Superior temporal gyrus (tissue), 1 donor: Measurements from ENCODE around the gene BACH1.
"Not testable (repeated sequence)": the region's sequence is repeated elsewhere in the genome, so short reads cannot be mapped to it uniquely, and the experiment has no call there.

ENCODE experiments used
- DNase-seq: peaks from one replicate; pipeline ENCODE4 v3.0.0-alpha.2; 2016; ENCODE audit errors: extremely low spot score

Gene BACH1

DNA sequence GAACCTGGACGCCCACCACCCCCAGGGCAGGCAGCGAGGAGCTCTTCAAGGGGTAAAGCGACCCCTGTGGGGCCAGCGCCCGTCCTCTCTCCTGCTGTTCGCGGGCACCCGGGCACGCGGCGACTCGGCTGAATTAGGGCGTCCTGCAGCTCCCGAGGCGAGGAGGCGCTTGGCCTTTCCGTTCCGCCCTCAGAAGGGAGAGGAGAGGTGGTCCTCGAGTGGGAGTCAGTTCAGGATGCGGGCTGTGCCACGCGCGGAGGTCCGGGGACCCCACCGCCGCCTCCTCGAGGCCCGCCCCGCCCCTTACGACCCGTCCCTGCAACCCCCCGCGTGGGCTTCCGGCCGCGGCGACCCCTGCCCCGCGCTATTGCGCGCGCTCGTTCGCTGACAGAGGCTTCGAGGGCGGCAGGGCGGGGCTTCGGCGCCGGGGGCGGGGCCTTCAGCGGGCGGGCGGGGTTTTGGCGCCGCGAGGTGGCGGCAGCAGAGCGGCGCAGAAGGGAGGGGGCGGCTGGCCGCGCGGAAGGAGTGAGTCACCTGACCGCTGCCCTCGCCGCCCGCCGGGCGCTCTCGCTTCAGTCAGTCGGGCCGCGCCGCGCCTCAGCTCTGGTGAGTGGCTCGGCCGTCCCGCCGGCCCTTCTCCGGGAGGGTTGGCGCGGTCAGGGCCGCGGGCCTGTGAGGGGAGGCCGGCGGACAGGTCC lies at the start of gene BACH1:
Gene BACH1, plus strand, starts transcription at position 575 of the 698 bp plus-strand sequence. CDS start 22,359 bp downstream, outside the sequence.
- DNase-seq = peak; percentile 81

DNA sequence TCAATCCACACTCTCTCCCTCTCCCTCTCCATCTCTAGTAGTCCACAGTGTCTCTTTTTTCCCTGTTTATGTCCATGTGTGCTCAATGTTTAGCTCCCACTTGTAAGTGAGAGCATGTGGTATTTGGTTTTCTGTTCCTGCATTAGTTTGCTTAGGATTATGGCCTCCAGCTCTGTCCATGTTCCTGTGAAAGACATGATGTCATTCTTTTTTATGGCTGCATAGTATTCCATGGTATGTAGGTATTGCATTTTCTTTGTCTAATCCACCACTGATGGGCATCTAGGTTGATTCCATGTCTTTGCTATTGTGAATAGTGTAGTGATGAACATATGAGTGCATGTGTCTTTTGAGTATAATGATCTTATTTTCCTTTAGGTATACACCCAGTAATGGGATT lies 49.4 kb upstream of the BACH1 start:
- not testable (repeated sequence) for DNase-seq

DNA sequence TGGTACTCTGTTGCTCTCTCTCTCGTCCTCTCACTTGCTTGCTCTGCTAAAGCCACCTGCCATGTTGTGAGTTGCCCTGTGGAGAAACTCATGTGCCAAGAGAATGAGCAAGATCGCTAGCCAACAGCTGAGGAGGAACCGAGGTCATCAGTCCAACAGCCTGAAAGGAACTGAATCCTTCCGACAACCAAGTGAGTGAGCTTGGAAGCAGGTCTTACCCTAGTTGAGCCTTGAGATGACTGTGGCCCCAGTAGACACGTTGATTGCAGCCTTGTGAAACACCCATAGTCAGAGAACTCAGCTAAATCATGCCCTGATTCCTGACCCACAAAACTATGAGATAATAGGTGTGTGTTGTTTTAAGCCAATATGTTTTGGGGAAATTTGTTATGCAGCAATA lies 48.1 kb upstream of the BACH1 start:
- DNase-seq = no peak

- not testable (repeated sequence) for DNase-seq
Measured at GRCh38 chr21:29253861-29254260, 44.9 kb upstream of the BACH1 start.

- DNase-seq = no peak
Measured at GRCh38 chr21:29254550-29254949, 44.2 kb upstream of the BACH1 start.

- peak; percentile 39 for DNase-seq
Measured at GRCh38 chr21:29256126-29256910, 42.4 kb upstream of the BACH1 start.

- DNase-seq = no peak
Measured at GRCh38 chr21:29257701-29258100, 41.0 kb upstream of the BACH1 start.

DNA sequence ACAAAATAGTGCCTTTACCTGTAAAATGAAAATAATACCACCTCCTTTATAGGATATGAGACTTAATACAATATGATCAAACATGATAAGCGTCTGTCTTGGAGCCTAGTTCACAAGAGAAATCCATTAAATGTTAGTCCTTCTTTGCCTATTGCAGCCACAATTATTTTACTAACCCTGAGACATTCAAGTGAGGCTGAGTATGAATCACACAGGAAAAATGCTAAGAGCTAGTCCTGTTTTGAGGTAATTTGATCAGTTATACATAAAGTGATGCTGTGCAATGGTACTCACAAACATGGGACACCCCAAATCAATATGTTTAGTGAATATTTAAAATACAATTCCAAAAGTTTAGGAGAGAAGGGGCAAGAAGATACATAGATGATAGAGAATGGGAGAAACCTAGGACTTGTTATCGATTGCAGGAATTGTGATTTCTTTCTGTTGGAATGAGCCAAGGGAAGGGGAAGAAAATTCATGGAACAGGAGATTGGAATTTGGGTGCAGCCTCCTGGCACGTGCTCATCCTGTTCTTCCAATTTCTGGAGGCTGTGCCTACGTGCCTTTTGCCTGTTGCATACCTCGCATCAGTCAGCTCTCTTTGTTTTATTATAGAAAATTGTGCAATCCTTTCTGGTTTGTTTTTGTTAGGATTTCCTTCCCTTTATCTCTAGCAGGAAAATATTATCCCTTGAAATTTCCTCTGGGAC lies 39.9 kb upstream of the BACH1 start:
- DNase-seq = no peak

DNA sequence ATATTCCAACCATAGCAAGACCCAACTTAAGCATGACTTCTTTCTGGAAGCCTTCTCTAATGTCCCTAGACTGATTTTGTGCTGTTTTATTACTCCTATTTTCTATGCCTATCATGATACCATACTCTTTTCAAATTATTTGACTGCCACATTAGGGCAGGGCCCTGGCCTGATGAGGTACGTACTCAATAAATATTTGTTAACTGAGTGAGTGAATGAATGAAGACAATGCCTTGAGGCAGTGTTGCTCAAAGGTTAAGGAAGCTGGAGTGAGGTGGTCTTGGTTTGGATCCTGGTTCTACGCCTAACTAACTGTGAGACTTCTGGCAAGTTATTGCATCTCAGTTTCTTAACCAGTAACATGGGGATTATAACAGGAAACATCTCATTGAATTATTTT lies 38.3 kb upstream of the BACH1 start:
- no peak for DNase-seq

GRCh38 chr21:29261555-29262540 lies 36.9 kb upstream of the BACH1 start:
- DNase-seq = no peak

GRCh38 chr21:29264721-29265120 lies 34.0 kb upstream of the BACH1 start:
- DNase-seq = no peak

DNA sequence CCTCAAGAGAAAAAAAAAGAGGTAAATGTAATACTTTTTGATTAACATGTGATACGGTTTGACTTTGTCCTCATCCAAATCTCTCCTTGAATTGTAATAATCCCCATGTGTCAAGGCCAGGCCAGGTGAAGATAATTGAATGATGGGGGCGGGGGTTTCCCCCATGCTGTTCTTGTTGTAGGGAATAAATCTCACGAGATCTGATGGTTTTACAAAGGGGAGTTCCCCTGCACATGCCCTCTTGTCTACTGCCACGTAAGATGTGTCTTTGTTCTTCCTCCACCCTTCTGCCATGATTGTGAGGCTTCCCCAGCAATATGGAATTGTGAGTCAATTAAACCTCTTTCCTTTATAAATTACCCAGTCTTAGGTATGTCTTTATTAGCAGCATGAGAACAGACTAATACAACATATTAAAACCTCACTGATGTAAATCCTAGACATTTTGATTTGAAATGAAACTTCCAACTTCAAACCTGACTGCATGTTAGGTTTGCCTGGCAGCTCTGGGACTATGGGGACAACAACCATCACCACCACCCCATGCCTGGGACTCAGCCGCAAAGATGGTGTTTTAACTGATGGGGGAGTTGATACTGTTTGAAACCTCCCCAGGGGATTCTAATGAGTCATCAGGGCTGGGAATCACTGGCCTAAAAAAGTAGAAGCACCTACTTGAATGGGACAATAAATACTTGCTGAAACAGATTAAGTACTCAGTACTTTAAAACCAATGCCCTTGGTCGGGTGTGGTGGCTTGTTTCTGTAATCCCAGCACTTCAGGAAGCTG lies 32.8 kb upstream of the BACH1 start:
- DNase-seq = no peak

DNA sequence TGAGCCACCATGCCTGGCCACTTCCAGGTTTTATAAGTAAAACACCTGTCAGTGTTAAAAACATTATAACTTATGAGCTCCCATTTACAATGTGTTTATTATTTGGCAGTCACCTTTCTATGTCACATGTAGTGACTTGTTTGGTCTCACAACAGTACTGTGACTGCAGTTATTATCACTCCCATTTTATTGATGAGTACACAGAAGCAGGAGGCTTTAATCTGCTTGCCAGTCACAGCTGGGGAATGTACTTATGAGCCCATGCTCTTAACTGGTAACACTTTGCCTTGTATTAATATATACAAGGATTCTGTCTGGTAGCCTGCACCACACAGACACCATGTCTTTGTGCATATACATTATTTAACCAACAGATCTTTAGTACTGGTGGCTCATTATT lies 31.1 kb upstream of the BACH1 start:
- no peak for DNase-seq

DNA sequence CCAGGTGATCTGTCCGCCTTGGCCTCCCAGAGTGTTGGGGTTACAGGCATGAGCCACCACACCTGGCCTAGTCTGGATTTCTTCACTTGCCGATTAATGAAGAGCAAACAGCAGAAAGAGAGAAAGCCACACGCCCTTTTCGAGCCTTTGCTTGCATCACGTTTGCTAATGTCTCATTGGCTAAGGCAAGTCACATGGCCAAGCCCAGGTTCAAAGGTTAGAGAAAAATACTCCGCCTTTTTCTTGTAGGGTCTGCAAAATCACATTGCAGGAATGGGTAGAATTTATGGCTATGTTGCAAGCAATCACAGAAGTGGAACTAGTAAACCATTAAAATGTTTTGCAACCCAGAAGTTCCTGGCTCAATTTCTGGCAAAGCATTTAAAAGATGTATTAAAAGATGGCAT lies 26.8 kb upstream of the BACH1 start:
- no peak for DNase-seq

- DNase-seq = no peak
Measured at GRCh38 chr21:29277442-29277841, 21.3 kb upstream of the BACH1 start.

- no peak for DNase-seq
Measured at GRCh38 chr21:29279558-29279957, 19.2 kb upstream of the BACH1 start.

GRCh38 chr21:29281801-29282200 lies 16.9 kb upstream of the BACH1 start:
- DNase-seq = not testable (repeated sequence)

DNA sequence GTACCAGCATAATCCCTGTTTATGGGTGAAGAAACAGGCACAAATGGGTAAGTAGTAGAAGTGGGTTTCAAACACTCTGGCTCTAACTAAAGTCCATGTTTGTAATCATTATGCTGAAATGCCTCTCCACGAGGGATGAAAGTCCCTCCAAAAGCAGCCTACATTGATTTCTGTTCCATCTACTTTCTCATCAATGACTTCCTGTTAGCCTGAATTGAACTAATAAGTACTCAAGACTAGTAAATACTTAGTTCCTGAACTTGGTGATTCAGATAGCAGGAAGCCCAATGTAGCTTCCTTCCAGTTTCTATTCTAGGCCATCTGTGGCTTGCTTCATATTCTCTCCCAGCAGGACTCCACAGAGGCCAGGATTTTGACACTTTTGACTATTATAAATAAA lies 11.3 kb upstream of the BACH1 start:
- DNase-seq = no peak

- DNase-seq = no peak
Measured at GRCh38 chr21:29288239-29288638, 10.5 kb upstream of the BACH1 start.

GRCh38 chr21:29289317-29289716 lies 9.4 kb upstream of the BACH1 start:
- no peak for DNase-seq

DNA sequence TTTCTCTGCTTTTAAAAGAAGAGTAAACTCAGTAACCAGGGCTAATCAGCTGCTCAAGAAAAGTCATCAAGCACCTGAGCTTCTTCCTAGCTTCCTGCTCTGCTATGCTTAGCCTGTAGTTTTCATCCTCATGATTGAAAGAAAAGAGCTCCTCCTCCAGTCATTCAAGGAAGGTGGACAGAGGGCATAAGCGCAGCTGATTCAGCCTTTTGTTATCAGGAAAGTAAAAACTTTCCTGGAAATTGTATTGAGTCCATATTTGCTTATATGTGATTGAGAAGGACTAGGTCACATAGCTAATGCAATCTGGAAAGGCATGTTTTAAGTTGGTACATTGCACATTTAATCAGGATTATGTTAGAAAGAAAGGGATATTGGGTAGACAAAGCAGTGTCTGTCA lies 8.5 kb upstream of the BACH1 start:
- no peak for DNase-seq
